Activated CD8-positive, alpha-beta memory T cell treated with anti-CD3 and anti-CD28 coated beads, Interleukin-2, amount 50 U/mL, for 24 hours (primary cell): Measurements from ENCODE around the gene CFAP46.

Source experiments
- DNase-seq: peaks from one replicate; pipeline ENCODE4 v3.0.0-alpha.2; 2020; ENCODE audit errors: extremely low read depth

CFAP46 gene

GRCh38 chr10:132942101-132943057 lies at the start of gene CFAP46:
Gene CFAP46, minus strand, starts transcription at chr10:132942570. Its CDS starts 86 bp downstream, at chr10:132942484.
- no peak for DNase-seq

GRCh38 chr10:132991706-132992432 lies 49.5 kb upstream of the CFAP46 start:
- no peak for DNase-seq

- DNase-seq: no peak
These were observed 48.5 kb upstream of the CFAP46 start for GRCh38 chr10:132990684-132991545.

GRCh38 chr10:132989476-132990415 lies 47.4 kb upstream of the CFAP46 start:
- no peak for DNase-seq

- DNase-seq: no peak
These were observed 46.6 kb upstream of the CFAP46 start for GRCh38 chr10:132988988-132989387.

GRCh38 chr10:132987671-132988571 lies 45.6 kb upstream of the CFAP46 start:
- DNase-seq: no peak

GRCh38 chr10:132986978-132987377 lies 44.6 kb upstream of the CFAP46 start:
- DNase-seq: no peak

GRCh38 chr10:132986576-132986975 lies 44.2 kb upstream of the CFAP46 start:
- DNase-seq: no peak

GRCh38 chr10:132986076-132986475 lies 43.7 kb upstream of the CFAP46 start:
- DNase-seq: no peak

GRCh38 chr10:132985546-132985900 lies 43.2 kb upstream of the CFAP46 start:
- DNase-seq: no peak

GRCh38 chr10:132984801-132985545 lies 42.6 kb upstream of the CFAP46 start:
- no peak for DNase-seq

- DNase-seq: no peak
These were observed 41.6 kb upstream of the CFAP46 start for GRCh38 chr10:132984008-132984295.

GRCh38 chr10:132983252-132984007 lies 41.1 kb upstream of the CFAP46 start:
- no peak for DNase-seq

- no peak for DNase-seq
These were observed 40.1 kb upstream of the CFAP46 start for GRCh38 chr10:132982301-132982989.

- DNase-seq: no peak
These were observed 39.4 kb upstream of the CFAP46 start for GRCh38 chr10:132981746-132982145.

- DNase-seq: no peak
These were observed 38.8 kb upstream of the CFAP46 start for GRCh38 chr10:132981173-132981555.

- no peak for DNase-seq
These were observed 38.2 kb upstream of the CFAP46 start for GRCh38 chr10:132980426-132981172.
